DOHH2 (cell line): ENCODE data around the gene SLC51A.

Experiments
- EZH2phosphoT487 ChIP-seq: fragments of 200-600 bp; sonication (generic); IDR thresholded peaks from 2 replicates; pipeline ENCODE4 v1.6.1; 2017; ENCODE audit warnings: borderline replicate concordance, mild to moderate bottlenecking, antibody characterized with exemption, low read length, moderate library complexity, mixed read lengths
- TF ChIP-seq, protein P1 (sequence below): fragments of 200-600 bp; sonication (generic); IDR thresholded peaks from one replicate; pipeline ENCODE4 v1.5.1; 2014; ENCODE audit warnings: antibody characterized with exemption, mild to moderate bottlenecking, low read depth, low read length; ENCODE audit not compliant: poor library complexity, severe bottlenecking

DNA sequence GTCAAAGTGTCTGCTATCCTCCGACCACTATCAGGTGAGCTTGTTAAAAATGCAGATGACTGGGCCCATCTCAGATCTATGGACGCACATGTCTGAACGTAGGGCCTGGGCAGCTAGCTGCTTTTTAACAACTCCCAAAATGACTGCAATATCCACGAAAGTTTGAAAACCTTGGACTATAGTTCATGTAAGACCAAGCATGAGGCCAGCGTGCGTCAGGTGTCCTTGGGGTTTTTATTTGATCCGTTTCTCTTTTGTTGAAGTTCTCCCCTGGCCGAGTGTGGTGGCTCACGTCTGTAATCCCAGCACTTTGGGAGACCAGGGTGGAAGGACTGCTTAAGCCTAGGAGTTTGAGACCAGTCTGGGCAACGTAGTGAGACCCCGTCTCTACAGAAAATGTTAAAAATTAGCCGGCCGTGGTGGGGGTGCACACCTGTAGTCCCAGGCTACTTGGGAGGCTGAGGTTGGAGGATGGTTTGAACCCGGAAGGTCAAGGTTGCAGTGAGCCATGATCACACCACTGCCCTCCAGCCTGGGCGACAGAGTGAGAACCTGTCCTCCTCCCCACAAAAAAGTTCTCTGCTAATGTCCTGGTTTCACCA lies 9.5 kb downstream of the SLC51A start:
- TF ChIP-seq, protein P1, sequence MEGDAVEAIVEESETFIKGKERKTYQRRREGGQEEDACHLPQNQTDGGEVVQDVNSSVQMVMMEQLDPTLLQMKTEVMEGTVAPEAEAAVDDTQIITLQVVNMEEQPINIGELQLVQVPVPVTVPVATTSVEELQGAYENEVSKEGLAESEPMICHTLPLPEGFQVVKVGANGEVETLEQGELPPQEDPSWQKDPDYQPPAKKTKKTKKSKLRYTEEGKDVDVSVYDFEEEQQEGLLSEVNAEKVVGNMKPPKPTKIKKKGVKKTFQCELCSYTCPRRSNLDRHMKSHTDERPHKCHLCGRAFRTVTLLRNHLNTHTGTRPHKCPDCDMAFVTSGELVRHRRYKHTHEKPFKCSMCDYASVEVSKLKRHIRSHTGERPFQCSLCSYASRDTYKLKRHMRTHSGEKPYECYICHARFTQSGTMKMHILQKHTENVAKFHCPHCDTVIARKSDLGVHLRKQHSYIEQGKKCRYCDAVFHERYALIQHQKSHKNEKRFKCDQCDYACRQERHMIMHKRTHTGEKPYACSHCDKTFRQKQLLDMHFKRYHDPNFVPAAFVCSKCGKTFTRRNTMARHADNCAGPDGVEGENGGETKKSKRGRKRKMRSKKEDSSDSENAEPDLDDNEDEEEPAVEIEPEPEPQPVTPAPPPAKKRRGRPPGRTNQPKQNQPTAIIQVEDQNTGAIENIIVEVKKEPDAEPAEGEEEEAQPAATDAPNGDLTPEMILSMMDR: no peak
- TF ChIP-seq EZH2phosphoT487: no peak
